Kidney capillary endothelial cell (primary cell): Measurements from ENCODE around the gene LIN28B.
"Not testable (repeated sequence)": the region's sequence is repeated elsewhere in the genome, so short reads cannot be mapped to it uniquely, and the experiment has no call there.

Experiments
- DNase-seq: peaks from one replicate; pipeline ENCODE4 v3.0.0-alpha.2; 2018; ENCODE audit warnings: low spot score

The LIN28B gene

DNA sequence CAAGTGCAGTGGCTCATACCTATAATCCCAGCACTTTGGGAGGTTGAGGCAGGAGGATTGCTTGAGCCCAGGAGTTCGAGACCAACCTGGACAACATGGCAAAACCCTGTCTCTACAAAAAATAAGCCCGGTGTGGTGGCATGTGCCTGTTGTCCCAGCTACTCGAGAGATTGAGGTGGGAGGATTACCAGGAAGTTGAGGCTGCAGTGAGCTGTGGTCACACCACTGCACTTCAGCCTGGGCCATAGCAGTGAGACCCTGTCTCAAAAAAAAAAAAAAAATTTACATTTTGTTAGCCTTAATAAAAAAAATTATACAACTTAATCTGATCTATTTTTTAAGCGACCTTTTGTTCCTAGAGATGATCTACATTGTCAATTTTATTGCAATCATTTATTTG lies 56.6 kb downstream of the LIN28B start:
- not testable (repeated sequence) for DNase-seq

DNA sequence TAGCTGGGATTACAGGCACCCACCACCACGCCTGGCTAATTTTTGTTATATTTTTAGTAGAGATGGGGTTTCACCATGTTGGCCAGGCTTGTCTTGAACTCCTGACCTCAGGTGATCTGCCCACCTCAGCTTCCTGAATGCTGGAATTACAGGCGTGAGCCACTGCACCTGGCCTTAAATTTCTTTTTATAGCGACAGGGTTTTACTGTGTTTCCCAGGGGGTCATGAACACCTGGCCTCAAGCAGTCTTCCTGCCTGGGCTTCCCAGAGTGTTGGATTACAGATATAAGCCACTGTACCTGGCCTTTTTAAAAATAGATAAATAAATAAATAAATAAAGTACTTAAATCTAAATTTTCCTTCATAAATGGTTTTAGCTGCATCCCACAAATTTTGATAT lies 57.5 kb downstream of the LIN28B start:
- DNase-seq = no peak

DNA sequence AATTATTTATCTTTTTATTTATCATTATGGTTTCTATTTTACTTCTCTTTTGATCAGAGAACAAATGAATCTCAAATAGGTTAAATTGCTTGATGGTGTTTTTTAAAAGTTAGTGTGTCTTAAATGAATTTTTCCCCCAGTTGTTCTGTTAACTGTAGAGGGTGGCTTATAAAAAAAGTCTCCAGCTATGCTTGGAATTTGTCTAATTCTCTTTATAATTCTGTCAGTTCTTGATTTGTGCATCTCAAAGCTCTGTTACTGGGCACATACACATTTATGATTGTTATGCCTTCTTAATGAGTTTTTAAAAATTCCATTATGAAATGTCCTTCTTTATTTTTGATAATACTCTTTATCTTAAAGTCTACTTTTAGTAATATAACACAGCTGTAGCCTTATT lies 58.0 kb downstream of the LIN28B start:
- no peak for DNase-seq

DNA sequence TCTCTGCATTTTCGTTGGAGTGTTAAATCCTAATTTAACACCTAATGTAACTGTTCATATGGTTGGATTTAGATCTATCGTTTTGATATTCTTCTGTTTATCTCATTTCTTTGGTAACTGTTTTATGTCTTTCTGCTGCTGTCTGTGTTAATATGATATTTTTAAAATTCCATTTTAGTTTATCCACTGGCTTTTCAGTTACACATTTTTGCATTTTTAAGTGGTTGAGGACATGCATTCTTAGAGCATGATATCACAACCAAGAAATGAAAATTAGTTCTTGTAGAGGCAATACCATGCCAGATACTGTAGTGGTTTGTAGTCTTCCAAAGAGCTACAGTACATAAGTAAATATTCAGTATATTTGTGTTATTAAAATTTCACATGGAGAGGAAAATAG lies 58.6 kb downstream of the LIN28B start:
- DNase-seq = no peak

DNA sequence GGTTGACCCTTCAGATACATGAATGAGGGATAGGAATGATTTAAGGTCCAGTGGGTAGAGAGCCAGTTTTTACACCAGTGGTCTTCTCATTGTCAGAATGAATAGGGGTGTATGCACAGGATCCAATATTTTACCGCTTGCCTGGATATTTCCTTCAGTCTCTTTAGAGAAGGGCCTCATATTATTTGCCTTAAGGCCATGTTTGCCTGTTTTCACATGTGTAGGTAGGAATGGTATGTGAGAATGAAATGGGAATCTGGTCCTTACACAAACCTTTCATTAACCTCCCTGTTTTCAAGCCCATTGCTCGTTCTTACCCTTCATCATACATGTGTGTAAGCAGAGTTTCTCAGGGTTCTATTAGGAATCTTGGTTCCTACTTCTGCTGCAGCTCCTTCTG lies 62.4 kb downstream of the LIN28B start:
- DNase-seq = no peak

DNA sequence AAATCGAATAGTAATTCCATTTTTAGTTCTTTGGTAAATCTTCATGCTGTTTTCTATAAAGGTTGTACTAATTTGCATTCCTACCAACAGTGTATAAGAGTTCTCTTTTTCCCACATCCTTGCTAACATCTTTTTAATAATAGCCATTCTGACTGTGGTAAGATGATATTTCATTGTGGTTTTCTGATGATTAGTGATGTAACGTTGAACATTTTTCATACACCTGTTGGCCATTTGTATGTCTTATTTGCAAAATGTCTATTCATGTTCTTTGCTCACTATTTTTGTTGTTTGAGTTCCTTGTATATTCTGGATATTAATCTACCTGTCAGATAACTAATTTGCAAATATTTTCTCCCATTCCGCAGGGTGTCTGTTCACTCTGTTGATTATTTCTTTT lies 64.5 kb downstream of the LIN28B start:
- DNase-seq = no peak

DNA sequence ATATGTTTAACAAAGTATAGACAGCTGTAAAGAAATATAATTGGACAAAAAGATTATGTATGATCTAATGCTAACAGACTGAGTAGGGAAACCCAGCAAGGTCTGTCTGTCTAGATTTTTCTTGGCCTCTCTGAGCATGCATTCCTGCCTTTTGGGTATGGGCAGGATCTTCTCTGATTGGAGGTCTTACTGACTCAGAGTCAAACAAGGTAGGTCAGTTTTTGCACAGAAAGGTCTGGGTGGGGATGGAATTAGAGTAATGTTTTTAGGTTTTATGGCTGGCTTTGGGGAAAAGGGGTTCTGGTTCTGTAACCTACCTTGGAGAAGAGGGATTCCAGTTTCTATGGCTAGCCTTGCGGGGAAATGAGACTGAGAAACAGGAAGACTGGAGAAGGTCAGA lies 65.5 kb downstream of the LIN28B start:
- no peak for DNase-seq

DNA sequence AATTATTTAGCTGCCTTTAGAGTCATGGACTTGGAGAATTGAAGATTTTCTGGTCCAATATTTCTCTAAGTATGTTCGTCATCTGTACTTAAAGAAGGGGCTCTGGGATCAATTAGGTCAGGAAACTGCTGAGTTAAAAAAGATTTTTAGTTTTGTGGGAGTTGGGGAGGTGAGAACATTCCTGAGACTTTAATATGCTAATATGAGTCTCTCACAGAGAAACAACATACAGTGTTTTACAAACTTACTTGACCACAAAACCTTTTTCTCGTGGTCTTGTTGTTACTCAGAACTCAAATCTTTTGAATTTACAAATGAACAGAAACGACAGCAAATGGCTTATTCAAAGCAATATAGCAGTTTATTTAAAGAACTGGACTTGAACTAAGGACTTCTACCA lies 67.9 kb downstream of the LIN28B start:
- DNase-seq = no peak

DNA sequence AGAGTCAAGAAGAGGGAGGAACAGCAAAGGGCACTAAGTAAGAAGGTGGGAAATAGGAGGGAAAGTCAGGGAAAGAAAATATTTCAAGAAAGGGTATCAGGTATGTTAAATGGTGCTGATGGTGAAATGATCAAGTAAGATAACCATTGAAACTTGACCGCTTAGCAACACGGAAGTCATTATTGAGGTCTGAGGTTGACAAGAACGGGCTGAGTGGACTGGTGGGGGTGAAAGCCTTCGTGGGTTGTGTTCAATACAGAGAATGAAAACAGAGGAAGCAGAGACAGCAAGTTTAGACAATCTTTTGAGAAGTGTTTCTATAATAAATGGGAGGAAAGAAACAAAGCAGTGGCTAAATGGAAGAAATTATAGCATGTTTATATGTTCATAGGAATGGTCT lies 72.0 kb downstream of the LIN28B start:
- no peak for DNase-seq

DNA sequence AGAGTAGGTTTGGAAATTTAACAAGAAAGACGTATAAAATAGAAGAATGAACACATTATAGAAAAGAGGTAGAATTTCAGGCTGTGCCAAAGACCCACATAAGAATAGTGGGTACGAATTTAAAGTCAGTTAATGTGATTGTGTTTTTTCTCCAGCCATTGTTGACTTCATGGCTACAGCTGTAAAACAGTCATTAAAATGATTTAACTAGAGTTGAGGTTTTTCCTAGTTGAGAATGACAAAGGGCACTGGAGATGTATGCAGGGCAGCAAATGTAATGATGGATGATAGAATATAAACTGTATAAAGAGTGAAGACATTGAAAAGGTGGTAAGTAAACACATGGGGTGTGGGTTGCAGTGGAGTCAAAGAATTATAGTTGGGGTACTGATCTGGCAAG lies 72.7 kb downstream of the LIN28B start:
- no peak for DNase-seq

DNA sequence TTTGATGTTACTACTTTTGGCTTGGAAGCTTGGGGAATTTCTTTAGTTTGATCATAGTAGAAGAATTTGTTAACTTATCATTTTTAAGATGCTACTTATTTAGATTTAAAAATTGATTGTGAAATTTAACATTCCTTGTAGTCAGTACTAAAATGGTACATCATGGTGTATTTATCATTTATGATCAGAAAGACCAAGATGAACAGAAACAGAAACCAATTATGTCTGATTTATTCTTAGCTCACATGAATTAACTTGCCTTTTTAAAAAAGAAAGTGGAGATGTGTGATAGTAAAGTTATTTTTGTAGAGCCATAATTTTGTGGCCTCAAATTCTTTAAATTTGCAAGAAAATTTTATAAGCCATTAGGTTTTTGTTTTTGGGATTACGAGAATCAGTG lies 77.6 kb downstream of the LIN28B start:
- DNase-seq = no peak

DNA sequence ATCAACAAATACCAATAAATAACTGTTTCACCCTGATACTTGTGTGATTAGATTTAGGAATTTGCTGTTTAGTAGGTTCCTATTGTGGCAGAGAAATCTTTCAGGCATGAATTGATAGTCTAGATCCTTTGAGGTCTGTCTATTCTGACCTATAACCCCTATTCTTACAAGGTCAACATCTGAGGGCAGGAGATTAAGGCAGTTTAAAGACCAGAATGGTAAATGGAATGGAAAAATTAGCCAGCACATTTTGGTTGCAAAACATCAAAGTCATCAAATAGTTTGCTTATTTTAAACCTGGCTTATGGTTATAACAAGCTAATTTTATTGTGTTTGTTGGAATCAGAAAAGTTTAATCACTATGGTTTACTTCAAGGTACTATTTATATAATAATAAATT lies 78.4 kb downstream of the LIN28B start:
- no peak for DNase-seq

DNA sequence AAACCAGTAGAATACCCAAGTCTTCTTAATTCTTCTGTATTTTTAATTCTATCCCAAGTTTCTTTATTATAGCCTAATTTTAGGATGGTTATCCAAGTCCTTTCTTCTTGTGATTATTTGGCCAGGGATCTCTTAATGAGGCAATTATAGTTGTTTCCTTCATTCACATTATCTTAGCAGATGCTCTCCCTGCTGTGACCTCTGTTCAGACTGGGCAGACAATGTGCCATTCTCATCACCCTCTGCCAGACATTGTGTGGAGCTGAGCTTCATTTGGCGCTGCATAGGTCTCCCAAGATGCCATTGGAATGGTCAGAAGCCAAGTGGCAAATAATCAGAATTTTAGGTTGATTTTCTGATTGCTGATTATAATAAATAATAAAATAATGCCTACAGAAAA lies 79.4 kb downstream of the LIN28B start:
- no peak for DNase-seq

DNA sequence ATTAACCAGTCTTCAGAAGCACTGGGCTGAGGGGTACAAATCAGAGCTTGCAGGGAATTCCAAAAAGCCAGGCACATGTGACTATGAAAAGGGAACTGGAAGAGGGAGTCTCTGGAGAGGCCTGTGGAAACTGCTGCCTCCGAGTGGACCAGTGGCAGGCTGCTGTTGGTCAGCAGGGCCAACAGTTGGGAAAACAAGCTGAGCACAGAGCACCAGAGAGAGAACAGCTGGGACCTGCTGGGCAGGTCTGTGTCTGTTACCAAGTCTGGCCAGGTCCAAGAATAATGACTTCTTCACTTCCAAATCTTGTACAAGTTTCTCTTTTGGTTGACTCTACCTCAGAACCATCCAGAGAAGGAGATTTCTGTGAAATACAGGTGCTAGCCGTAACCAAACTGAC lies 81.4 kb downstream of the LIN28B start:
- no peak for DNase-seq

DNA sequence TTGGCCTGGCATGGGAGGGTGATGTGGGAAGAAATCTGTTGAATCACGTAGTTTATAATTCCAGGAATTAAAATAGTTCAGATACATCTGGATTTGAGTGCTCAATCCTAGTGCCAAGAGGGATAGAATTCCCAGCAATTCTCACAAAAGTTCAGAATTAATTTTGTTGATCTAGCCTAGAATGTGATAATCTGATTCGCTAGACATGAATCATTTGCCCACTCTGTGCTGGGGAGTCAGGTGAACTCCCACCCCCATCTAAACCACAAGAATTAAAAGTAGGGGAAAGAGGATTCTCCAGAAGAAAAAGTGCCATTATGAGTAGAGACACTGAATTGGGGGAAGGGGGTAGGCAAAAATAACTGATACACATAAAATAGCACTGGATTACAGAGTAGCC lies 85.0 kb downstream of the LIN28B start:
- DNase-seq = no peak

DNA sequence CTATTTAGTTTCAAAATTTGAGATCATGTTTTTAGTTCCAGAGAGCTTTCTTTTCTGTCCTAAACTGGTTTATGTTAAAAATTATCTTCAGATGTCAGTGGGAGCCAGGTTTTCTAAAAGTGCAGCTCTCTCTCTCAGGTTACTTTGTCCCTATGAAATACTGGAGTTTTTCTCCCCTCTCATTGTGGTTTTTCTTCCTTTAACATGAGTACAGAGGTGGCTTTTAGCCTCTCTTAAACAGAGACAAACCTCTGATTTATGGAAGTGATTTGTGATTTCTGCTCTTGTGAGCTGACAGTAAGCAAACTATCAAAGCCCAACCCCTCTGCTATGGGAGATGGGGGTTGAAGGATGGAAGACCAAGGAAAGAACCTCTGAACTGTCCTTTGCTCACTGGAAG lies 85.7 kb downstream of the LIN28B start:
- no peak for DNase-seq

DNA sequence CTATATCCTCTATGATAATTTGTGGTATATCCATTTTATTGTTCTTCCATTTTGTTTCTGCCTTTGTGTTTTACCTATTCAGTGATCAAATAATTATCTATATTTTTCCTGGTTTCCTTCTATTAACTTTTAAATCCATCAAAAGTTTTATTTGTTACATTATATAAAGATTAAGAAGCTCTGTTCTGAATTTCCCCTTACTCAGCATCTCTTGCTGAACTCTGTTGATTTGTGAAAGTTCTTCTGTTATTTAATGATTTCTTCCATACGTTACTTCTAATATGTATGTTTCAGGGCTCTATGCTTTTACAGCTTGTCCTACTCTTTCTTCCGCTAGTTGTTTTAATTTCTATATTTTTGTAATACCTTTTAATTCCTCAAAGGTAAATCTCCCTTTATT lies 87.1 kb downstream of the LIN28B start:
- DNase-seq = no peak

DNA sequence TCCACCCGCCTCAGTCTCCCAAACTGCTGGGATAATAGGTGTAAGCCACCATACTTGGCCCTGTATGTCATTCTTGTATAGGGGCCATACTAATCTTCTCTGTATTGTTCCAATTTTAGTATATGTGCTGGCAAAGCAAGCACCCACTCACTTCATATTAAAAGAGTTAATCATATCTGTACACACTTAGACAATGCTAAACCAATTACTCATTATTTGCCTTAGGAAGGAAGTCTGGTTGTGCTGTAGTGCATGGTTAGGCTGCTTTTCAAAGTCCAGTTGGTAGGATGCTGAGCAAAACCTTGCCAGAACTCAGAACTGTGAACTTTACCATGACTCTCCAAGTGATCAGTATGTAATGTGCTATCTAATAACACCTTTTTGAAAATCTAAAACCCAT lies 88.6 kb downstream of the LIN28B start:
- peak; percentile 87 for DNase-seq

DNA sequence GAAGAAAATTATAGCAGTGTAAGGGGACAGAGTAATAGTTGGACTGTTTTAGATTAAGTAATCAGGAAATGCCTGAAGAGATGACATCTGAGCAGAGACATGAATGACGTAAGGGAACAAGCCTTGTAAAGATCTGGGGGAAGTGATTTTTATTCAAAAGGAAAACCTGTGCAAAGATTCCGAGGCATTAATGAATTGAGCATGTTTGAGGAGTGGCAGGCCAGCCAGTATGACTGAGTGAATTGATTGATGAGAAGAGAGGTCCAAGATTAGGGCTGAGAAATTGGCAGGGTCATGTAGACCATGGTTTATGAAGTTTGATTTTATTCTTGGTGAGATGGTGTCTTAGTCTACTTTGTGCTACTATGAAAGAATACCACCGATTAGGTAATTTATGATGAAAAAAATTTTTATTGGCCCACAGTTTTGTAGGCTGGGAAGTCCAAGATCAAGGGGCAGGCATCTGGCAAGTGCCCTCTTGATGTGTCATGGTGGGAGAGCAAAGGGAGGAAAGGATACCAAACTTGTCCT lies 95.1 kb downstream of the LIN28B start:
- peak; percentile 37 for DNase-seq

DNA sequence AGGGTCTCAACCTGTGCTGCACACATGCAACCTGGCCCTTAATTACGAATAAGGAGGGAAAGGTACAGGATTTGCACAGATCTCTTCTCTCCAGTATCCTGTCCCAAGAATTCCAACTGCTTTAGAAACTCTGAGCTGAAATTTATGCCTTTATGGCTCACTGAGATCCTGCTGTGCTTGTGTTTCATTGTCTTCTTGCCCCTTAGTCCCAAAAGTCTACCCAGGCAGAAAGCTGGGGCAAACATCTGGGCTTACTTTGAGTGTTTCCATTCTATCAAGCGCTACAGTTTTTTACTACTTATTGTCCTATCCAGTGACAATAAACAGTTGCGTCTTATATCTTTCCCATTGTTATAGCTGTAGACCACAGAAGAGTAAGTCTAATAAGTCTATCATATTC lies 99.7 kb downstream of the LIN28B start:
- no peak for DNase-seq

DNA sequence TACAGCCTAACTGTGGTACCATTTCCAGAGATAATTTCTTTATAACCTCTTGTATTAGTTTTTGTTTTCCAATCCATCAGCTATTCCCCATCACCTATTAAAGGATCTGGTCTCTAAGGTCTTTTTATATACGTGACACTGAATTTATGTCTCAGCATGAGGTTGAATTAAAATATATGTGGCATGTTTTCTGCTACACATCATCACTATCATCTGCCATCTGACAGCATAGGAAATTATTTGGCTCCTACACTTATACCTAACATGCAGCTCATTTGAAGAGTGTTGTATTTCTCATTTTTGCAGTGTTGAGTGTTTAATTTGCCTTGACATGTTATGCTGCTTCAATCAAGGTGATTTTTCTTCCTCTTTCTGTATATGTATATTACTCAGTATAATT lies 100.3 kb downstream of the LIN28B start:
- no peak for DNase-seq

DNA sequence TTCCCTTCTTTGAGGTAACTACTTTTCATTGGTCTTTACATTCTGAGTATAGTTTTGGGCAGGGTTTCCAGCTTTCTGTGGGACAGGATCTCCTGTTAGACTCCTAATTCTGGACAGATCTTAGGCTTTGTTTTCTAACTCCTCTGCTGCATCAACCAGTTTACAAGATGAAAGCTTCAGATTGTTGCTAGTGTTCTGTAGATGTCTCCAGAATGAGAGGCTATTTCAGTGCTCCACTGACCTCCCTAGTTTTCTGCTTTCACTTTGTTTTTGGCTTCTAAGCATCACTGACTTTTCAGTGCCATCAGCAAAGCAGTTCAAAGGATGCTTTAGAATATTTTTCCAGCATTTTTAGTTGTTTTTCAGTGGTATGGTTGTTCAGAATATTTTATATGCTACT lies 101.4 kb downstream of the LIN28B start:
- no peak for DNase-seq

DNA sequence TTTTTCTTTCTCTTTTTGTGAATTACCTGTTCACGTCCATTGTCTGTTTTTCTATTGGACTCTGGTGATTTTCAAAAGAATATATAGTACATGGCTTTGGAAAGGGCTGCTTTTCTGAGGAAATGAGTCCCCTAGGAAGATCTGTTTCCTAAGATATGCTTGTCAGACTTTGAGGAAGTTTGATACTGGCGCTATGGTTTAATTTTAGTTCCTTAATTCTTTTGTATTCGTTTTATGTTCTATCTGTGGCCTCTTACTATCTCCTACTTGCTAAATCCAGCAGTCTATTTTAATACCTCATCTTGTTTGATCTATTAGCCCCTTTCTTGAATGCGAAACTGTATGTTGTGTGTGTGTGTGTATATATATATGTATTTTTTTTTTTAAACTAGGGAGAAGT lies 101.9 kb downstream of the LIN28B start:
- DNase-seq = no peak

DNA sequence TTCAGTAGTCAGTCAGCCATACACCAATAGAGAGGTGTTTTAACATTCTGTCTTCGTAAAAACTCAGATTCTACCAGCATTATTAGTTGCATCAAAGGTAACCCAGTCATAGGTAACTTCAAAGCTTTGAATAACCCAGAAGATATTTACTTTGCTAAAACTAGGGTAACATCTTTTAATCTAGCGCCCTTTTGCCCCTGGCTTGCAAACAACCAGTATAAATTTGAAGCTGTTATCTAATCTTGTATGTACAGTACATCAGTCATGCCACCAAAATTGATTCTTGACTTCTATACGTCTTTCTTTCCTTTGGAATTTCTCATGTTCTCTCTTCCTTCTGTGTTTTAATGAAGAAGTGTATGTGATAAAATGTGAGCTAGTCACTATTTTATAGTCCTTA lies 109.3 kb downstream of the LIN28B start:
- no peak for DNase-seq

DNA sequence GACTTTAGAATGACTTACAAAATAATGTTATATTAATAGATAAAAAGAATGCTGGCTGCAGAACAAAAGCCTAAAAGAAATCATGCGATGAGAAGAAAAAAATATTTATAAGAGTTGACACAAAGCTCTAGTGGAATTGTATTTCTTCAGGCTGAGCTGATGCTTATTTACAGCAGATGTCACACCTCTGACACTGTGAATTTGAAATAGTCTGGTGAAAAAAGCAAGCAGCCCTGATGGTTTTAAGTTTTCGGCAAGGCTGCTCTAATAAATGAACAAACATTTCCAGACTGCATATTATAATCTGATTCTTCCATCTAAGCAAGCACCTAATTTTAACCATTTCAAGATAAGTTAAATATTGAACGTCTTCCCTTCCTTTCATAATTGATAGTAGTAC lies 109.9 kb downstream of the LIN28B start:
- no peak for DNase-seq
